NOMO-1 treated with DMSO at 0.1 percent for 48 hours (cell line): Measurements from ENCODE around the gene KDM5C.
"Not testable (repeated sequence)": the region's sequence is repeated elsewhere in the genome, so short reads cannot be mapped to it uniquely, and the experiment has no call there.

ENCODE experiments used
- DNase-seq: peaks from one replicate; lab custom pipeline; 2025; ENCODE audit not compliant: unreplicated experiment; lab: John Stamatoyannopoulos, UW

KDM5C gene

GRCh38 chrX:53194308-53194707, 30.7 kb downstream of the KDM5C start:
- DNase-seq: no peak

- no peak for DNase-seq
Observed at GRCh38 chrX:53193093-53193492, 31.9 kb downstream of the KDM5C start.

GRCh38 chrX:53190363-53190960, 34.5 kb downstream of the KDM5C start:
- DNase-seq: no peak

- DNase-seq: no peak
Observed at GRCh38 chrX:53188763-53189162, 36.2 kb downstream of the KDM5C start.

- no peak for DNase-seq
Observed at GRCh38 chrX:53186351-53186750, 38.7 kb downstream of the KDM5C start.

- no peak for DNase-seq
Observed at GRCh38 chrX:53184836-53185235, 40.2 kb downstream of the KDM5C start.

- no peak for DNase-seq
Observed at GRCh38 chrX:53171356-53171755, 53.7 kb downstream of the KDM5C start.

GRCh38 chrX:53166103-53166502, 58.9 kb downstream of the KDM5C start:
- no peak for DNase-seq

- not testable (repeated sequence) for DNase-seq
Observed at GRCh38 chrX:53164566-53164965, 60.4 kb downstream of the KDM5C start.

- DNase-seq: no peak
Observed at GRCh38 chrX:53163436-53163835, 61.6 kb downstream of the KDM5C start.

- no peak for DNase-seq
Observed at GRCh38 chrX:53160297-53160983, 64.6 kb downstream of the KDM5C start.

GRCh38 chrX:53159184-53159583, 65.8 kb downstream of the KDM5C start:
- DNase-seq: no peak

- DNase-seq: no peak
Observed at GRCh38 chrX:53156207-53156596, 68.8 kb downstream of the KDM5C start.

- DNase-seq: no peak
Observed at GRCh38 chrX:53155512-53156206, 69.3 kb downstream of the KDM5C start.

GRCh38 chrX:53153581-53153980, 71.4 kb downstream of the KDM5C start:
- no peak for DNase-seq
